Measurements from ENCODE around the gene IDH3B. TPM values are rescaled to one million over a fixed set of nuclear protein-coding genes. Genes with fewer than 3 reads are reported as not detected.

The IDH3B gene
- total RNA-seq, 4 donors from 2014 or later = 126 to 161 (median 141) TPM

- TF ChIP-seq CTCF (IDR thresholded peaks at IDR 0.05) (no peak), POLR2A (IDR thresholded peaks at IDR 0.05) (no peak)
- no peak for DNase-seq
- H3K4me1 ChIP-seq = no peaks in the 10 kb centered on the region
- no peak overlapping the region for H3K4me3 ChIP-seq (replicated peaks in 1 of 3)
- no peaks in the 10 kb centered on the region for H3K36me3 ChIP-seq
- no peaks in the 10 kb centered on the region for H3K9me3 ChIP-seq
- intact Hi-C loops (cut with DNase I) = no loop called here
- no peaks in the 10 kb centered on the region for H3K27me3 ChIP-seq
- WGBS, 2 donors = 77 to 94% methylated on average over 16 of the region's 16 CpGs
- H3K27ac ChIP-seq = no peak overlapping the region
These were observed 46.8 kb downstream of the IDH3B start for GRCh38 chr20:2617099-2617714.

GRCh38 chr20:2616634-2617033 lies 47.4 kb downstream of the IDH3B start:
- no peak for DNase-seq
- no peak overlapping the region for H3K27ac ChIP-seq
- no peaks in the 10 kb centered on the region for H3K4me1 ChIP-seq
- TF ChIP-seq POLR2A (IDR thresholded peaks at IDR 0.05) = no peak
- TF ChIP-seq CTCF (IDR thresholded peaks at IDR 0.05) = no peak
- no peak overlapping the region for H3K4me3 ChIP-seq (replicated peaks in 1 of 3)
- H3K36me3 ChIP-seq = no peaks in the 10 kb centered on the region
- no peaks in the 10 kb centered on the region for H3K9me3 ChIP-seq
- intact Hi-C loops (cut with DNase I) = no loop called here
- H3K27me3 ChIP-seq = no peaks in the 10 kb centered on the region
- 72 to 77% methylated on average over 9 of the region's 9 CpGs for WGBS, 2 donors

GRCh38 chr20:2612073-2612472 lies 51.9 kb downstream of the IDH3B start:
- no peak overlapping the region for H3K4me3 ChIP-seq (replicated peaks in 1 of 3)
- H3K27me3 ChIP-seq = no peaks in the 10 kb centered on the region
- WGBS, 2 donors = 90 to 98% methylated on average over 3 of the region's 3 CpGs
- H3K36me3 ChIP-seq = no peaks in the 10 kb centered on the region
- H3K9me3 ChIP-seq = no peaks in the 10 kb centered on the region
- intact Hi-C loops (cut with DNase I) = no loop called here
- no peak for DNase-seq
- no peaks in the 10 kb centered on the region for H3K4me1 ChIP-seq
- no peak for TF ChIP-seq CTCF (IDR thresholded peaks at IDR 0.05)
- TF ChIP-seq POLR2A (IDR thresholded peaks at IDR 0.05) = no peak
- no peak overlapping the region for H3K27ac ChIP-seq

GRCh38 chr20:2610941-2611720 lies 52.9 kb downstream of the IDH3B start:
- no peak for DNase-seq
- no peaks in the 10 kb centered on the region for H3K36me3 ChIP-seq
- H3K4me1 ChIP-seq = no peaks in the 10 kb centered on the region
- no peaks in the 10 kb centered on the region for H3K27me3 ChIP-seq
- no peaks in the 10 kb centered on the region for H3K9me3 ChIP-seq
- 56 to 74% methylated on average over 6 of the region's 6 CpGs for WGBS, 2 donors
- TF ChIP-seq POLR2A (IDR thresholded peaks at IDR 0.05) (no peak), CTCF (IDR thresholded peaks at IDR 0.05) (no peak)
- no peak overlapping the region for H3K4me3 ChIP-seq (replicated peaks in 1 of 3)
- intact Hi-C loops (cut with DNase I) = no loop called here
- no peak overlapping the region for H3K27ac ChIP-seq

DNA sequence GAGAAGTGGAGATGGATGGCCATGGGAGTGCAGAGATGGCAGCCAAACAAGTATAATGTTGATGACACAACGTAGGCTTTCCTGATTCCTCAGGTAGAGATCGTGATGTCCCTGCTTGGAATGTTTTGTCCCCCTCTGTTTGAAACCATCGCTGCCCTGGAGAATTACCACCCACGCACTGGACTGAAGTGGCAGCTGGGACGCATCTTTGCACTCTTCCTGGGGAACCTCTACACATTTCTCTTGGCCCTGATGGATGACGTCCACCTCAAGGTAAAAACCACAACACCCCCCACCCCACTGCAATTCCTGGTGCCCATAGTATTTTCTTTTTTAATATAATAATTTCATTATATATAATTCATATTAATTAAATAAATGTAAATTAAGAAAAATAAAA lies 53.7 kb downstream of the IDH3B start:
- WGBS, 2 donors = 88 to 90% methylated on average over 6 of the region's 6 CpGs
- H3K27ac ChIP-seq = no peak overlapping the region
- H3K4me1 ChIP-seq = no peaks in the 10 kb centered on the region
- TF ChIP-seq CTCF (IDR thresholded peaks at IDR 0.05) = no peak
- no peak for TF ChIP-seq POLR2A (IDR thresholded peaks at IDR 0.05)
- H3K4me3 ChIP-seq (replicated peaks in 1 of 3) = no peak overlapping the region
- no peaks in the 10 kb centered on the region for H3K9me3 ChIP-seq
- intact Hi-C loops (cut with DNase I) = no loop called here
- H3K27me3 ChIP-seq = no peaks in the 10 kb centered on the region
- DNase-seq = no peak
- no peaks in the 10 kb centered on the region for H3K36me3 ChIP-seq
